Hepatocyte (in vitro differentiated cells): ENCODE results near the gene SGPP2.

Experiments used
- CTCF ChIP-seq: fragments of 200-600 bp; sonication (generic); IDR thresholded peaks from 2 replicates; pipeline ENCODE4 v1.5.1; 2016; ENCODE audit warnings: antibody characterized with exemption, mild to moderate bottlenecking; ENCODE audit not compliant: poor library complexity
- EZH2 ChIP-seq: fragments of 200-600 bp; sonication (generic); IDR thresholded peaks from 2 replicates; pipeline ENCODE4 v1.6.1; 2016; ENCODE audit warnings: antibody characterized with exemption, mild to moderate bottlenecking, borderline replicate concordance

DNA sequence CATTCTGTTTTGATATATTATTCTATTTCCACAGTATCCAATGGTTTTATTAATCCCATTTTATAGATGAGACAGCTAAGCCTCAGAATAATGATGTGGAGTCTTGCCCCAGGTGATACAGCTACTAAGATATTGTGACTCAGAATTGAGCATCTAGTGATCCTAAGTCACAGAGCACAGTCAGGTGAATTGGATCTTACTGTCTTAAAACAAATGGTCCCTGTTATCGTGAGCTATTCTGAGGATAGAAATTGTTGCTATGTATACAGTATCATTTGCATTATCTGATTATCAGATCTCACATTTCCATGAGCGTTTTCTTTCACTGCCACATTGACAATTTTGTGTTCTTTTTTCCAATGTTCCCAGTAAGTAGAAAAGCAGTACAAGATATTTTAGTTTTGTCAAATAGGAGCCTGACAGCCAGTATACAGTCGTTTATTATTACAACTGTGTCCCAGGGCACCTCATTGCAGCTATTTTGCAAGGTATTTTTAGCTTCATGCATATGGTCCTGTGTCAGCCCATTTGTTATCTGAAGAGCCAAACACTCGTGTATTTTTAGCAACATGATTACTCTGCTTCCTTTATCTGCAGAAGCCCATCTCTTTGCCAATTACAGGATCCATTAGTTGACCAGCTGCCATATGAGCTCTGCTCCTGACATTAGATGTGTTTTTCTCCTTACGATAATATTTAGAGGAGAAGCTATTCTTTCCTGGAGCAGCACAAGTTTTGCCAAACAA, 25.1 kb upstream of the SGPP2 start:
- TF ChIP-seq EZH2 (no peak), CTCF (no peak)
